HG03457 (cell line): ENCODE data around the gene HM13.
"Not testable (repeated sequence)": the region's sequence is repeated elsewhere in the genome, so short reads cannot be mapped to it uniquely, and the experiment has no call there.

ENCODE experiments used
- ATAC-seq: cut with Tn5 transposase; IDR thresholded peaks from one replicate; pipeline ENCODE4 v1.9.1; 2021; ENCODE audit warnings: moderate number of reproducible peaks; ENCODE audit not compliant: unreplicated experiment

The HM13 gene, protein sequence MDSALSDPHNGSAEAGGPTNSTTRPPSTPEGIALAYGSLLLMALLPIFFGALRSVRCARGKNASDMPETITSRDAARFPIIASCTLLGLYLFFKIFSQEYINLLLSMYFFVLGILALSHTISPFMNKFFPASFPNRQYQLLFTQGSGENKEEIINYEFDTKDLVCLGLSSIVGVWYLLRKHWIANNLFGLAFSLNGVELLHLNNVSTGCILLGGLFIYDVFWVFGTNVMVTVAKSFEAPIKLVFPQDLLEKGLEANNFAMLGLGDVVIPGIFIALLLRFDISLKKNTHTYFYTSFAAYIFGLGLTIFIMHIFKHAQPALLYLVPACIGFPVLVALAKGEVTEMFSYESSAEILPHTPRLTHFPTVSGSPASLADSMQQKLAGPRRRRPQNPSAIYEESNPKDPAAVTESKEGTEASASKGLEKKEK

DNA sequence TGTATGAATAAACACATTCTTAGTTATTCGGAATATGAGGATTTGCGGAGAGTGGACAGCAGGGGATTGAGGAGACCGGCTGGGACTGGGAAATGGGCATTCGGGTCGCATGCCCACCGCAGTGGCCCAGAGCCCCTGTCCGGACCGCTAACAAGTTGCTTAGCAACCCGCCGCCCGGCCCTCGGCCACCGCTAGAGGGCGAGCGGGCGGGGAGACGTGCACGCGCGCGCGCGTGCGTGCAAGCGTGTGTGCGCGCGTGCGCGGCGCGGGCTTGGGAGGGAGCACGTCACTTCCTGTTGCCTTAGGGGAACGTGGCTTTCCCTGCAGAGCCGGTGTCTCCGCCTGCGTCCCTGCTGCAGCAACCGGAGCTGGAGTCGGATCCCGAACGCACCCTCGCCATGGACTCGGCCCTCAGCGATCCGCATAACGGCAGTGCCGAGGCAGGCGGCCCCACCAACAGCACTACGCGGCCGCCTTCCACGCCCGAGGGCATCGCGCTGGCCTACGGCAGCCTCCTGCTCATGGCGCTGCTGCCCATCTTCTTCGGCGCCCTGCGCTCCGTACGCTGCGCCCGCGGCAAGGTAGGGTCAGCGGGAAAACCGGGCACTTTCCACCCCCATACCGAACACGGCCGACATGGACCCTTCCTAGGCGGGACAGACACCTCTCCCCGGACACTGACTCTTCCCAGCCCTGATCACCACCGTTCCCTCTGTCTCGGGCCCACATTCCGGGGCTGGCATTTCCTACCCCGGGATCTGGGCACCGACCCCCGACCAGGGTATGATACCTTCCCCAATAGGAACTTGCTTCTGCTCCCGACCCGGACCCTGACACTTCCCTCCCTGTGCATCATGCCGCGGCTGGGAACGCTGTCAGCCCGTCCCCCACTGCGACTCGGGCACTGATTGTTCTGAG, at the start of gene HM13:
Gene HM13, plus strand, starts transcription at position 289 of the 918 bp plus-strand sequence. Its CDS starts 110 bp downstream, at position 399.
- peak; percentile 82 for ATAC-seq

DNA sequence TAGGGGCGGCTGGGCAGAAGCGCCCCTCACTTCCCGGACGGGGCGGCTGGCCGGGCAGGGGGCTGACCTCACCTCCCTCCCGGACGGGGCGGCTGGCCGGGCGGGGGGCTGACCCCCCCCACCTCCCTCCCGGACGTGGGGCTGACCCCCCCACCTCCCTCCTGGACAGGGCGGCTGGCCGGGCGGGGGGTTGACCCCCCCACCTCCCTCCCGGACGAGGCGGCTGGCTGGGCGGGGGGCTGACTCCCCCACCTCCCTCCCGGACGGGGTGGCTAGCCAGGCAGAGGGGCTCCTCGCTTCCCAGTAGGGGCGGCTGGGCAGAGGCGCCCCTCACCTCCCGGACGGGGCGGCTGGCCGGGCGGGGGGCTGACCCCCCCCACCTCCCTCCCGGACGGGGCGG, 43.3 kb upstream of the HM13 start:
- ATAC-seq = not testable (repeated sequence)

DNA sequence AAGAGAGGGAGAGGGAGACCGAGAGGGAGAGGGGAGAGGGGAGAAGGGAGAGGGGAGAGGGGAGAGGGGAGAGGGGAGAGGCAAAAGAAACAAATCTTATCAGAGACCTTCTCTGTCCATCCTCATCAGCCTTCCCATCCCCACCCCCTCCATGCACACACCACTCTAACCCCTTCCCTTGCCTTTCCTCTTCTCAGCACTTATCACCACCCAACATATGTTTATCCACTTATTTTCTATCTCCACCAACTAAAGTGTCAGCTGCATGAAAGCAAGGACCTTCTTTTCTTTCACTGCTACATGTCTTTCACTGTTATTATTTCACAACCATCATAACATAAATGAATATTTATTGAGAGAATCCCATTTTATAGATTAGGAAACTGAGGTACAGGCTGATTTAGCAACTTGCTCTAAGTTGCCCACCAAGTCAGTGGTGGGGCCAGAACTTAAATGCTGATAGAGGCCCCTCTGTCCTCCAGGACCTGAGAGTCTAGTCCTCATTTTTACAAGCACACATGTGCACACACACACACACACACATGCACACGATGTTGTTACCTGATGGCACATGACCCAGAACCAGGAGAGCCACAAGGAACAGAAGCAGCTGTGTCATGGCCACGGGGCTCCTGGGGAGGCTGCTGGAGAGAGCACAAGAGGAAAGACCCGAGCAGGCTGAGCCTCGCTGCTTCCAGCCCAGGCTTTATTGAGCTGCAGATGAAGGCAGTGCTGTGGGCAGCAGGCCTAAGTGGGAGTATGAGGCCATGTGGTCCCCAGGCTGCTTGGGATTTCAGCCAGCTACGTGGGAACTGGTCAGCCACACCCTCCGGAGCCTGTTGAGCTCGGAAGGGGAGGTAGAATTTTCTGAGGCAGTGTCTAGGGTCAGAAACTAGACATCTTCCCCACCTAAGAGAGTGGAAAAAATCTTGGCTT, 41.6 kb upstream of the HM13 start:
- ATAC-seq = no peak

DNA sequence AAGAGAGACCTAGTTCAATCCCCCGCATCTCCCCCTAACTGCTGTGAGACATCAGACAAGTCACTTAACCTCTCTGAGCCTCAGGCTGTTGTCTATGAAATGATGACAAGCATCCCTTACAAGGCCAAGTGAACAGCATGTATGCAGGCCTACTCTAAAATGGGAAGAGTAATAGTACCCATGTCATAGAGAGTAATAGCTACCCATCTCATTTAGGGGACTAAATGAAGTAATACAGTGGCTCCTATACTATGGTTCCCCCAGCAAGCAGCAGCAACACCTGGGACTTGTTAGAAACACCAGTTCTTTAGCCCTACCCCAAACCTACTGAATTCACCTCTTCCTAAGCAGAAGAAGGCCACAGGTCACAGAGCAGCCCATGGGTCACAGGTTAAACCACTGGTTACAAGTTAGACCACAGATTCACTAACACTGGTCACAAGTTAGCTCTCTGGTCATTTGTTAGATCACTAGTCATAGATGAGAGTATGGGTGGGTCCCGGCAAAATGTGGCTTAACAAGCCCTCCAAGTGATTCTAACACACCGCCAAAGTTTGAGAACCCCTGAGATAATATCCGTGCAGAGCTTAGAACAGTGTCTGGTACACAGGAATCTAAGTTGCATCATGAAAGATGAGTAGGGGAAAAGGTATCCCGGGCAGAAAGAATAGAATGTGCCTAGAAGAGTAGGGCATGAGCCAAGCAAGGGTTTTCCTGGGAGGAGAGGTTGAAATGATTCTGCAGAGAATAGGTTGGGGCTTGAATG, 40.7 kb upstream of the HM13 start:
- no peak for ATAC-seq

DNA sequence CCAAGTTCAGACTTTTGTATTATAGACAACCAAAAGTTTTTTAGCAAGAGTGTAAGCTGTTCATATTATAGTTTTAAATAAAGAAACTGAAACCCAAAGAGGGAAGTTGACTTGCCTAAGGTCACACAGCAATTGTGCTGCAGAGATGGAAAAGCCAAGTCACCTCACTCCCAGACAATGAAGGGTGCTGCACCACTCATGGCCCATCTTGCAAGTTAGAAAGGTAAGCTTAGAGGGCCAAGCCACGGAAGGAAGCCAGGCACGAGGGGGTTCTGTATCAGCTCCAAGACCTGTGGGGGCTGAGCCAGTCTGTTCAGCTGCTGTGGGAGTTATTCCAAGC, 40.2 kb upstream of the HM13 start:
- ATAC-seq = no peak

DNA sequence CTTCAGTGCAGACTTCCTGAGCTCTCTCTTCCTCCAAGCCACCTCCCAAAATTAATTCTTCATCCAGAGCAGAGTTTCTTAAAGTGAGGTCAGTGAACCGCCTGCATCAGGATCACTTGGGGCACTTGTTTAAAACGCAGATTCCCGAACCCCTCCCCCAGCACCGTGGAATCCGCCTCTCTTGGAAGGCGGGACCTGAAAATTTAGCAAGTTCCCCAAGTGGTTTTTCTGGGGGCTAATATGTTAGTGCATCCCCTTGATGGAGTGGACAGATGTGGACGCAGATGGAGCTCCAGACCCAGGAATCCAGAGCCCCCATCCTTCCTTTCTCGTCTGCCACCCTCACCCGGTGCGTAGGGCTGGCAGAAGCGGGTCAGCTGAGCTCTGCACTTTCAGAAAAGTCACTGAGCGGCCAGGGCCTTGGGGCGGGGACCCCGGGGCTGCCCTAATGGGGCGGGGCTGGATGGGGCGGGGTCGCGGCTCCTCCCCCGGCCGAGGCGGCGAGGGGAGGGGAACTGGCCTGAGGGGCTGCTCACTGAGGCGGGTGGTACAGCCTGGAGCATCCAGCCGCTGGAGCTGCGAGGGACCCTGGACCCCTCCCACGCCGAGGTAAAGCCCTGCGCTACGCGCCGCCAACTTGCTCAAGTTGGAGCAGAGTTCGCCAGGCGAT, 39.3 kb upstream of the HM13 start, which contains the start of the genes DEFB124 and REM1:
Gene DEFB124, minus strand, starts transcription at position 370 of the 670 bp plus-strand sequence. CDS start 2,114 bp downstream, outside the sequence.
Gene REM1, plus strand, starts transcription at position 531 of the 670 bp plus-strand sequence. CDS start 1,158 bp downstream, outside the sequence.
- no peak for ATAC-seq

DNA sequence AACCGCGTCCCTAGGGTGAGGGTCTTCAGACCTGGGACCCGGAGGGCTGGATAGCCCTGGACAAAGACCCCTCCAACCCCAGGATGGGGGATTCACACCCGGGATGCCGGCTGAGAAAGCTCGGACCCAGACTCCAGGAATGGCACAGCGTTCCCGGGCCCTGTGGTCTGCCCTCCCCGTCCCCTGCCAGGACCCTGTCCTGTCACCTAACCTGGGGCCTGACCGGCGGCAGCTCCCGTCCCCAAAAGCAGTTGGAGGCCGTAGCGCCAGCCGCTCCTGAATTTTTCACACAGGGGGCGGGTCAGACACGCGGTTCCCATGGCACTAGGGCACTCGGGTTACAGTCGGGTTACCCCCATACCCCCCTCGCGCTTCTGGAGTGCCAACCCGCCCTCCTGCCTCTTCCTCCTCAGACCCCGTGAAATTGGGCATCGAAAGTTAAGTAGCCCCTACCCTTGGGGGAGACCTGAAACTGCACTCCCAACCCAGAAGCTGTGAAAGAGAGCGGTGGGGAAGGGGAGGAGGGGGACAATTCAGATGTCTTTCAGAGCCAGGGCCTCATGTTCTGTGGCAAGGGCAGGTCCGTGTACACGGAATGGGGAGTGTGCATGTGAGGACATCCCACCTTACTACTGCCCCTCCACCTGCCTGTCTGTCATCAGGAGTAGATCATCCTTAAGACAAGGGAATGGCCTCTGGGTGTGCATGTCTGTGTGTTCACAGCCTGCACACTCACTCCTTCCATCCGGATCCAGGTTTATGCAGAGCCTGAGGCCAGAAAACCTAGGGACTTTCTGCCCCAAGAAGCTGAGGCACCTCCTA, 38.6 kb upstream of the HM13 start:
- ATAC-seq = no peak

DNA sequence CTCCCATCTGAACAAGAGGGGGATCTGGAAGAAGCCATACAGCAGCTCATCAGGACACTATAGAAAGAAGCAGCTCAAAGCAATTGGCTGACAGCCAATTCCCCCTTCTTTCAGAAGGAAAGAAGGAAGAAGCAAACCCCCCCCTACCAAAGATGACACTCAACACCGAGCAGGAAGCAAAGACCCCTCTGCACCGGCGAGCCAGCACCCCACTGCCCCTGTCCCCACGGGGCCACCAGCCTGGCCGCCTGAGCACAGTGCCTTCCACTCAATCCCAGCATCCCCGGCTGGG, 38.0 kb upstream of the HM13 start:
- no peak for ATAC-seq

DNA sequence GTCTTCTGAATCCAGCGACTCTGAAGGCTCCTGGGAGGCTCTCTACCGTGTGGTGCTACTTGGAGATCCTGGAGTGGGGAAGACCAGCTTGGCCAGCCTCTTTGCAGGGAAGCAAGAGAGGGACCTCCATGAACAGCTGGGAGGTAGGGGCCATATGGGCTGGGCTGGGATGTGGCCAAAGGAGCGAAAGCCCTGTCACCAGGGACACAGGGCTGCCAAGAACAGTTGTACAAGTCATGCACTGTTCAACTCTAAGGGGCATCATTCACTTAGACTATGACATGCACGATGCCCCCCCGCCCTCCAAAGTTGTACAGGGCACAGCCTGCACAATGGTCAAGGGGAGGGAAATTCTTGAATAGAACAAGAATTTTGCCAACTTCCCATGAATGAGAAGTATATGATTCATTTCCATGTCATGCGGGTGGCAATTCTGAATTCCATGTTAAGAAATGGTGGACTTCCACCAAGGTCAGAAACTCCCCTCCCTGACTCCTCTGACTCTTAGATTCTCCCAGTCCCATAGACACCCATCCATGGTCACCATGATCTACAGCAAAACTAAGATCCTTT, 37.5 kb upstream of the HM13 start:
- no peak for ATAC-seq

DNA sequence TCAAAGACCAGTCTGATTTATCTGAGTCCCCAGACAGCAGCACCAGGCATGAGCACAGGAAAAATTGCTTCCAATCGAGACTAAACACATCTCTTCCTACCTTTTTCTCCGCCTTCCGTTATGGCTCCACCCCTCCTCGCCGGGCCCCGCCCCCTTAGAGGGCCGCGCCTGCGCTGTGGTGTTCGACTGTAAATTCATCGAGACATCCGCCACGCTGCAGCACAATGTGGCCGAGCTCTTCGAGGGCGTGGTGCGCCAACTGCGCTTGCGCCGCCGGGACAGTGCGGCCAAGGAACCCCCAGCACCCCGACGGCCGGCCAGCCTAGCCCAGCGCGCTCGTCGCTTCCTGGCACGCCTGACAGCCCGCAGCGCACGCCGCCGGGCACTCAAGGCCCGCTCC, 30.2 kb upstream of the HM13 start:
- no peak for ATAC-seq

DNA sequence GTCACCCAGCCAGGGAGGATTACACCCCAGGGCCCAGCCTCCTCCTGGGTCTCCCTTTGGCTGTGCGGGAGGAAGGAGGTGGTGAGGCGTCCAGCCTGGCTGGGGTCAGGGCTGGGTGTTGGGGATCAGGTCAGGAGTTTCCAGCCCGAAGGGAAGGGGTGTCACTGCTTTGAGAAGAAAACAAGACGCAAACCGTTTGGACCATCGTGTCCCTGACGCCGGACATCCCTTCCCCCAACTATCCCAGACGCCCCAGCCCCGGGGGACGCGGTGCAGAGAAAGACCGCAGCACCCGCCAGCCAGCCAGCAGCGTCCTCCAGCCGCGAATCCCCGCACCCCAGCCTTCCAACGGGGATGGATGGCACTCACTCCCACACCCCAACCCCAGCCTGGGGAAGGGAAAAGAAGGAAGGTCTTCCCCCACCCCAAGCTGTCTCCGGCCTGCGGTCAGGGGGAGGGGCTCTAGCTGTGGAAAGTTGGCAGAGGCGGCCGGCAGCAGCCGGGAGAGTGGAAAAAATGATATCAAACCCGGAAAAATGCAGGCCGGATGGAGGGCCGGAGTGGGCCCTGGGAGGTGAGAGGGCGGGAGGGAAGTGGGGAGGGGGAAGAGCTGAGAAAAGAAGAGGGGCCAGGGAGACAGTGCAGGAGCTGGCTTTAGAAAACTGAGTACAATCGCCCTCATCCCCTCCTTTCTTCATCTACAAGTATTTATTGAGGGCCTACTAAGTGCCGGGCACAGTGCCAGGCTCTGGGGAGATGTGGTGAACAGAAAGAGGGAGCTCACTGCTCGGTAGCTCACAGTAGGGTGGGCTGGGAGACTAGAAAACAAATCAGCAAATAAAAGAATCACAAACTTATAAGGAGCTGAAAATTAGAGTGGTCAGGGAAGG, 28.5 kb upstream of the HM13 start:
- ATAC-seq = no peak

DNA sequence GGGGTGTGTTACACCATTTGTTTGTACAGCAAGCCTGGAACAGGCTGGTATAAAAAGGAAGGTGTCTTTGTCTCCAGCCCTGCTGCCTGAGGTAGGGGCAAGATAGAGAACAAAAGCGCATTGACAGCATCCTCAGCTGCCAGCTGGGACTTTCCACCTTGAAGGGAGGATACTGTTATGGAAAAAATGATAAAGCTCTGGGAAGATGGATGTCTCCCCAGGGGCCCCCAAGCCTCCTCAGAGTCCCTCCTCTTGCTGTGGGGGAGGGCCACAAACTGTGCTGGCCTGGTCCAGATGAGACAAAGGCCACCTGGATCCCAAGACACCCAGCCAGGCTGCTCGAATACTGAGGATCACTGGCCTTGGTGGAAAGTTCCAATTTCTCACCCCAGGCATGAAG, 26.1 kb upstream of the HM13 start:
- ATAC-seq = no peak

DNA sequence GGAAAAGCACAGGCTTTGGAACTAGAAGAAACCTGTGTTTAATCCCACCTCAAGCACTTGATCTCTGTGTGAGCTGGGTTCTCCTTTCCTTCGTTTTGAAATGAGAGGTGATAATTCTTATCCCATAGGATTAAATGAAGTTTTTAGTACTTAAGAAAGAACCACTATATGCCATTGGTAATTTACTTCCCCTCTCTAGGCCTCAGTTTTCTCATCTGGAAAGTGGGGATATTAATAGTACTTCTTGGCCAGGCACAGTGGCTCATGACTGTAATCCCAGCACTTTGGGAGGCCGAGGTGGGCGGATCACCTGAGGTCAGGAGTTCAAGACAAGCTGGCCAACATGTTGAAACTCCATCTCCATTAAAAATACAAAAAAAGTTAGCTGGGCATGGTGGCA, 25.1 kb upstream of the HM13 start:
- ATAC-seq = no peak

DNA sequence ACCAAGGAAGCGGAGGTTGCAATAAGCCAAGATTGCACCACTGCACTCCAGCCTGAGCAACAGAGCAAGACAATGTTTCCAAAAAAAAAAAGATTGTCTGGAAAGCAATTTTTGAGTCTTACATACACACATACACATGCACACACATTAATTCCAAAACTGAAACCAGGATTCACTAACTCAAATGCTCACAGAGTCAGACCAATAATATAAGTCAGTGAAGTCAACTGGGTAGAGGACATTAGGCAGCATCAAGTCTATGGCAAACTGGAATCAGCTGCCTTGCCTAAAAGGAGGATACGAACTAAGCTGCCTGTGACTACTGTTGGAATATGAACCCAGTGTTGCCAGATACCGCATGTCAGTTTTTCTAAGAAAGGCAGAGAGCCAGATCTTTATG, 23.5 kb upstream of the HM13 start:
- ATAC-seq = no peak

DNA sequence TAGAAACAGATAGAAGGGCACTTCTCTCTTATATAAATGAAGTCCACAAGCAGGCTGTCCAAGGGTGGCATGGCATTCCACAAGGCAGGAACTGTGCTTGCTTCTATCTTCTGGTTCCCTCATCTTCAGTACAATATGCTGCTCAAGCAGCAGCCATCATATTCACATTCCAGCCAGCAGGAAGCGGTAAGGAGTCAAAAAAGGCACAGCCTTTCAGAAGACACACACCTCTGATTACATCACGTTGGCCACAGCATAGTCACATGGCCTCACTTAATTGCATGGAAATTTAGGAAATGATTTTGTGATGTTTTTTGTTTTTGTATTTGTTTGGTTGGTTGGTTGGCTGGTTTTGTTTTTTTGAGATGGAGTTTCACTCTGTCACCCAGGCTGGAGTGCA, 20.1 kb upstream of the HM13 start:
- no peak for ATAC-seq

DNA sequence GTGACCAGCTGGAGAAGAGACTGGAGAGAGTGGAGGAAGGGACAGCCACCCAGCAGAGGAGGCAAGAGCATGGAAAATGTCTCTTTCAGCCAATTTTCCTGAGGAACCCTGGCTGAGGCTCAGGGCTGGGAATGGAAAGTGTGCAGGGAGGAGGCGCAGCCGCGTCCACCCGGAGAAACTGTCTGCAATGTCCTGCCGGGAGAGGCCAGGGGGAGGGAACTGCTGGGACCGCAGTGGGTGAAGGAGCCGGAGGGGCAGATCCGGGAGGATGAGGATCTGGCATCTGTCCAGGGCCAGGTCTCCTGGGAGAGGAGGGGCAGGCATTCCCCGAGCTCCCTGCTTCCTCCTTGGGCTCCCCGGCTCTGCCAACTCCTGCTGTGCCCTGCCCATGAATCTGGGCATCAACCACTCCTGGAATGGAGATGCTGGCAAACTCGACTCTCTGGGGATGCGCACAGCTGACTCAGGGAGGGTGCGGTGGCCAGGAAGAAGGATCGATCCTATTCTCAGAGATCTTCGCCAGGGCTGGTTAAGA, 17.4 kb upstream of the HM13 start:
- no peak for ATAC-seq
